ENCODE measurements around the gene PRRX1. TPM values are rescaled to one million over a fixed set of nuclear protein-coding genes. Genes with fewer than 3 reads are reported as not detected.

The PRRX1 gene
- total RNA-seq, 1 donor from 2014 or later, result 12.5 TPM

- DNase-seq (ENCODE audit: low spot score), result no peak
Measured at GRCh38 chr1:170691258-170691657, 27.3 kb downstream of the PRRX1 start.

GRCh38 chr1:170692866-170693575 lies 29.1 kb downstream of the PRRX1 start:
- DNase-seq (ENCODE audit: low spot score), result no peak

GRCh38 chr1:170694172-170694926 lies 30.4 kb downstream of the PRRX1 start:
- no peak for DNase-seq (ENCODE audit: low spot score)

GRCh38 chr1:170695955-170696590 lies 32.1 kb downstream of the PRRX1 start:
- no peak for DNase-seq (ENCODE audit: low spot score)

GRCh38 chr1:170696591-170697290 lies 32.8 kb downstream of the PRRX1 start:
- no peak for DNase-seq (ENCODE audit: low spot score)

- no peak for DNase-seq (ENCODE audit: low spot score)
Measured at GRCh38 chr1:170697316-170697715, 33.4 kb downstream of the PRRX1 start.

- no peak for DNase-seq (ENCODE audit: low spot score)
Measured at GRCh38 chr1:170698301-170699275, 34.7 kb downstream of the PRRX1 start.

GRCh38 chr1:170699696-170700095 lies 35.8 kb downstream of the PRRX1 start:
- DNase-seq (ENCODE audit: low spot score), result no peak

- DNase-seq (ENCODE audit: low spot score), result no peak
Measured at GRCh38 chr1:170700842-170701615, 37.1 kb downstream of the PRRX1 start.

GRCh38 chr1:170701962-170702361 lies 38.0 kb downstream of the PRRX1 start:
- no peak for DNase-seq (ENCODE audit: low spot score)

- no peak for DNase-seq (ENCODE audit: low spot score)
Measured at GRCh38 chr1:170703591-170703990, 39.7 kb downstream of the PRRX1 start.

GRCh38 chr1:170704256-170704655 lies 40.3 kb downstream of the PRRX1 start:
- DNase-seq (ENCODE audit: low spot score), result no peak

GRCh38 chr1:170705981-170706380 lies 42.0 kb downstream of the PRRX1 start:
- DNase-seq (ENCODE audit: low spot score), result no peak

- DNase-seq (ENCODE audit: low spot score), result no peak
Measured at GRCh38 chr1:170707117-170707516, 43.2 kb downstream of the PRRX1 start.

- DNase-seq (ENCODE audit: low spot score), result no peak
Measured at GRCh38 chr1:170707959-170708655, 44.2 kb downstream of the PRRX1 start.

- no peak for DNase-seq (ENCODE audit: low spot score)
Measured at GRCh38 chr1:170711682-170712081, 47.8 kb downstream of the PRRX1 start.

GRCh38 chr1:170714163-170714562 lies 50.2 kb downstream of the PRRX1 start:
- DNase-seq (ENCODE audit: low spot score), result no peak

GRCh38 chr1:170714938-170715337 lies 51.0 kb downstream of the PRRX1 start:
- no peak for DNase-seq (ENCODE audit: low spot score)

- DNase-seq (ENCODE audit: low spot score), result no peak
Measured at GRCh38 chr1:170716835-170717429, 53.0 kb downstream of the PRRX1 start.

All from mucosa of gallbladder (tissue), 1 donor.